AG04450 (cell line): ENCODE measurements around the gene UROC1. TPM values are rescaled to one million over a fixed set of nuclear protein-coding genes. Genes with fewer than 3 reads are reported as not detected.

Experiments
- CTCF ChIA-PET: fragments of 300-600, 350-600 bp; formaldehyde crosslinking; extraction: SDS; loops from one replicate; lab custom pipeline; 2022; ENCODE audit warnings: antibody characterized with exemption, inconsistent platforms; lab: Charles Lee
- POLR2A ChIA-PET: fragments of 350-600 bp; formaldehyde crosslinking; extraction: SDS; loops from one replicate; lab custom pipeline; 2021; ENCODE audit warnings: antibody characterized with exemption, inconsistent platforms; lab: Yijun Ruan, JAX
- DNase-seq: peaks from one replicate; pipeline ENCODE4 v3.0.0-alpha.2; 2011; ENCODE audit warnings: low read depth, low spot score
- H3K27ac ChIP-seq: one replicate; pipeline ENCODE4 v1.5.1; 2012; ENCODE audit warnings: low read depth, low read length, control low read depth
- H3K27me3 ChIP-seq: one replicate; pipeline ENCODE4 v1.6.0; 2012; ENCODE audit warnings: low read length; ENCODE audit not compliant: control insufficient read depth, insufficient read depth
- H3K4me3 ChIP-seq: 2 replicates; pipeline ENCODE4 v1.5.1; 2011; ENCODE audit warnings: mild to moderate bottlenecking, low read depth, low read length, control low read depth
- H3K9me3 ChIP-seq: 2 replicates; pipeline ENCODE4 v1.5.1; 2012; ENCODE audit warnings: low read length; ENCODE audit not compliant: control insufficient read depth, insufficient read depth
- polyA plus RNA-seq: library from polyadenylated mRNA; depleted of rRNA; stranded (reverse); fragments of >200 nt; gene quantifications from 2 replicates; pipeline ENCODE4 v1.2.3, GENCODE V29; 2011
- TF ChIP-seq, protein P1 (sequence below): IDR thresholded peaks from 2 replicates; pipeline ENCODE4 v1.5.1; 2011; ENCODE audit warnings: low read depth, low read length, control low read depth, inconsistent platforms

UROC1 gene
- polyA plus RNA-seq, 1 experiment: not detected

- TF ChIP-seq, protein P1, sequence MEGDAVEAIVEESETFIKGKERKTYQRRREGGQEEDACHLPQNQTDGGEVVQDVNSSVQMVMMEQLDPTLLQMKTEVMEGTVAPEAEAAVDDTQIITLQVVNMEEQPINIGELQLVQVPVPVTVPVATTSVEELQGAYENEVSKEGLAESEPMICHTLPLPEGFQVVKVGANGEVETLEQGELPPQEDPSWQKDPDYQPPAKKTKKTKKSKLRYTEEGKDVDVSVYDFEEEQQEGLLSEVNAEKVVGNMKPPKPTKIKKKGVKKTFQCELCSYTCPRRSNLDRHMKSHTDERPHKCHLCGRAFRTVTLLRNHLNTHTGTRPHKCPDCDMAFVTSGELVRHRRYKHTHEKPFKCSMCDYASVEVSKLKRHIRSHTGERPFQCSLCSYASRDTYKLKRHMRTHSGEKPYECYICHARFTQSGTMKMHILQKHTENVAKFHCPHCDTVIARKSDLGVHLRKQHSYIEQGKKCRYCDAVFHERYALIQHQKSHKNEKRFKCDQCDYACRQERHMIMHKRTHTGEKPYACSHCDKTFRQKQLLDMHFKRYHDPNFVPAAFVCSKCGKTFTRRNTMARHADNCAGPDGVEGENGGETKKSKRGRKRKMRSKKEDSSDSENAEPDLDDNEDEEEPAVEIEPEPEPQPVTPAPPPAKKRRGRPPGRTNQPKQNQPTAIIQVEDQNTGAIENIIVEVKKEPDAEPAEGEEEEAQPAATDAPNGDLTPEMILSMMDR: no peak
- no peaks in the 10 kb centered on the region for H3K9me3 ChIP-seq
- no peak overlapping the region for H3K4me3 ChIP-seq
- no peak for DNase-seq
- POLR2A ChIA-PET: no interaction called here
- CTCF ChIA-PET: no interaction called here
- H3K27me3 ChIP-seq: peaks cover 37% of the 10 kb centered on the region
- no peak overlapping the region for H3K27ac ChIP-seq
Observed at GRCh38 chr3:126527455-126528211, 10.1 kb upstream of the UROC1 start.

DNA sequence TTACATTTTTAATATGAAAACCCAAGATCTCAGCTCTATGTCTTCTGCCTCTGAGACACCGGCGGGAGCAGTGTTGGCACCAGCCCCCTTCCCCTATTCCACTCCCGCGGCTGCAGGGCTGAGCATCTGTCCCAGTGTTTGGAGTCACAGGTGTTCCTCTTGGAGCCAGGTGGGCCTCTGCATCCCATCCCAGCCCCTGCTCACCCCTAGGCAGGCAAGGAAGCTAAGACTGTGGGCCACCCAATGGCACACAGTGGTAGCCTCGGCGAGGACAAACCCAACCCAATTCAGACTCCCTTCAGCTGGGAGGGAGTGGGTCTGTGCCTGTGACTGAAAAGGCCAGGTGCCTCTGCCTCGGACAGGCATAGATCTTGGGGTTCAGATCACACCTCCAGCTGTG lies 9.4 kb upstream of the UROC1 start:
- Histone ChIP-seq H3K4me3 (no peak overlapping the region), H3K9me3 (no peaks in the 10 kb centered on the region), H3K27ac (no peak overlapping the region), H3K27me3 (peaks cover 36% of the 10 kb centered on the region)
- TF ChIP-seq, protein P1: no peak
- ChIA-PET CTCF (no interaction called here), POLR2A (no interaction called here)
- DNase-seq: no peak

- TF ChIP-seq, protein P1: no peak
- POLR2A ChIA-PET: no interaction called here
- no peaks in the 10 kb centered on the region for H3K9me3 ChIP-seq
Observed at GRCh38 chr3:126526668-126527005, 9.1 kb upstream of the UROC1 start.

DNA sequence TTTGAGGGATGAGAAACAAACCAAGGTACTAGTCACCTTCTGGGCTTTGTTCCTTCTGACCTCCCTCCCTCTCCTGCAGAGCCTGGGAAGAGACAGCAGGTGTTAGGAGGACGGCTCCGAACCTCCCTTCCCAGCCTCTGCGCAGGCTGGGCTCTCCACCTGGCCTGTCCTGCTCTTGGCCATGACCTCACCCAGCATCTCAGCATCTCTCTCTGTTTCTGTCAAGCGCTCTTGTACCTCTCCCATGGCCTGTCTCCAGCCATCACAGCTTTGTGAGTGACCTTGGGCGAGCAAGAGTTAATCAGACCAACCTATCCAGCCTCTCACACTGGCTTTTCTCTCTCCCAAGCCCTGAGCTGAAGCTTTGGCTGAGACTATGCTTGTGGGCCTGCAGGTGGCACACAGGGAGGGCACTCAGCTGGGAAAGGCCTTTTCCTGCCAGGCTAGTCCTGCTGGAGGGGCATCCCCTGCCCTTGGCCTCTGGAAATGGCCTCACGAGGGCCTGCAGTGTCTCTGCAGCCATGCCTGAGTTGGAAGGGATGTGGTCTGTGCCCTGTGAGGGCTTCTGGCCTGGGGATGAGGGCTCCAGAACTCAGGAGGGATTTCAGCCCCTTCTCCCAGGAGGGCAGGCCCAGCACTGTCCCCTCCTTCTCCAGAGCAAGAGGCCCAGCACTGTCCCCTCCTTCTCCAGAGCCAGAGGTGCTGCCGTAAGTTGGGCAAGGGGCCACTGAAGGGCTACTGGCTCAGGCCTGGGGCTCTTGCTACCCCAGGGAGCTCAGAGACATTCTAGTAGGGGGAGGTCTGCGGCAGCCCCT lies 8.5 kb upstream of the UROC1 start:
- ChIA-PET CTCF (no interaction called here), POLR2A (no interaction called here)
- H3K9me3 ChIP-seq: no peaks in the 10 kb centered on the region
- no peak overlapping the region for H3K27ac ChIP-seq
- peaks cover 30% of the 10 kb centered on the region for H3K27me3 ChIP-seq
- TF ChIP-seq, protein P1: no peak
- no peak overlapping the region for H3K4me3 ChIP-seq
- no peak for DNase-seq

More at GRCh38 chr3:126526668-126527005, 9.1 kb upstream of the UROC1 start:
- H3K27me3 ChIP-seq: peaks cover 33% of the 10 kb centered on the region
- CTCF ChIA-PET: no interaction called here
- no peak overlapping the region for H3K4me3 ChIP-seq
- DNase-seq: no peak
- no peak overlapping the region for H3K27ac ChIP-seq
